Measurements from ENCODE around the gene SSH3. TPM values are rescaled to one million over a fixed set of nuclear protein-coding genes. Genes with fewer than 3 reads are reported as not detected.
A peak's percentile ranks its signal among the peaks of the same experiment; 100 is the strongest.
"Not testable (repeated sequence)": the region's sequence is repeated elsewhere in the genome, so short reads cannot be mapped to it uniquely, and the experiment has no call there.

Gene SSH3
- total and polyA plus RNA-seq, 2 donors = 23.6 to 52.7 TPM

GRCh38 chr11:67312187-67313021 is 9.1 kb downstream of the SSH3 start:
- 70% methylated on average over 22 of the region's 22 CpGs for WGBS
- Histone ChIP-seq H3K4me3 (ENCODE audit: low read depth, low read length) (no peak overlapping the region), H3K27ac (ENCODE audit: low read depth) (peak overlapping the region; percentile 63)

GRCh38 chr11:67313125-67313890 is 10.0 kb downstream of the SSH3 start:
- Histone ChIP-seq H3K4me3 (ENCODE audit: low read depth, low read length) (no peak overlapping the region), H3K4me1 (ENCODE audit: insufficient read depth) (no peaks in the 10 kb centered on the region), H3K36me3 (ENCODE audit: insufficient read depth) (peaks cover 1% of the 10 kb centered on the region), H3K27ac (ENCODE audit: low read depth) (peak overlapping the region; percentile 63)
- DNase-seq (ENCODE audit: extremely low spot score) = no peak
- 82% methylated on average over 11 of the region's 11 CpGs for WGBS

More at GRCh38 chr11:67312187-67313021, 9.1 kb downstream of the SSH3 start:
- Histone ChIP-seq H3K4me1 (ENCODE audit: insufficient read depth) (no peaks in the 10 kb centered on the region), H3K36me3 (ENCODE audit: insufficient read depth) (peaks cover 1% of the 10 kb centered on the region)
- DNase-seq (ENCODE audit: extremely low spot score) = peak; percentile 80

- Histone ChIP-seq H3K36me3 (ENCODE audit: insufficient read depth) (peaks cover 1% of the 10 kb centered on the region), H3K4me3 (ENCODE audit: low read depth, low read length) (no peak overlapping the region), H3K4me1 (ENCODE audit: insufficient read depth) (no peaks in the 10 kb centered on the region), H3K27ac (ENCODE audit: low read depth) (peak overlapping the region; percentile 53)
- 79% methylated on average over 2 of the region's 2 CpGs for WGBS
- no peak for DNase-seq (ENCODE audit: extremely low spot score)
Measured at GRCh38 chr11:67314218-67314617, 10.9 kb downstream of the SSH3 start.

GRCh38 chr11:67315325-67315909 is 12.1 kb downstream of the SSH3 start:
- DNase-seq (ENCODE audit: extremely low spot score) = no peak
- no peak overlapping the region for H3K27ac ChIP-seq (ENCODE audit: low read depth)
- 77% methylated on average over 9 of the region's 9 CpGs for WGBS
- H3K36me3 ChIP-seq (ENCODE audit: insufficient read depth) = no peaks in the 10 kb centered on the region
- H3K4me3 ChIP-seq (ENCODE audit: low read depth, low read length) = no peak overlapping the region
- H3K4me1 ChIP-seq (ENCODE audit: insufficient read depth) = no peaks in the 10 kb centered on the region

- peak overlapping the region; percentile 81 for H3K27ac ChIP-seq (ENCODE audit: low read depth)
- no peaks in the 10 kb centered on the region for H3K36me3 ChIP-seq (ENCODE audit: insufficient read depth)
- DNase-seq (ENCODE audit: extremely low spot score) = no peak
- under 1% methylated on average over 10 of the region's 10 CpGs for WGBS
- no peaks in the 10 kb centered on the region for H3K4me1 ChIP-seq (ENCODE audit: insufficient read depth)
- peak overlapping the region; percentile 67 for H3K4me3 ChIP-seq (ENCODE audit: low read depth, low read length)
Measured at GRCh38 chr11:67316882-67317204, 13.5 kb downstream of the SSH3 start.

GRCh38 chr11:67317205-67317887 is 14.0 kb downstream of the SSH3 start:
- H3K36me3 ChIP-seq (ENCODE audit: insufficient read depth) = no peaks in the 10 kb centered on the region
- peak overlapping the region; percentile 67 for H3K4me3 ChIP-seq (ENCODE audit: low read depth, low read length)
- H3K27ac ChIP-seq (ENCODE audit: low read depth) = peak overlapping the region; percentile 81
- peak; percentile 97 for DNase-seq (ENCODE audit: extremely low spot score)
- WGBS = under 1% methylated on average over 55 of the region's 55 CpGs
- no peaks in the 10 kb centered on the region for H3K4me1 ChIP-seq (ENCODE audit: insufficient read depth)

- Histone ChIP-seq H3K27ac (ENCODE audit: low read depth) (no peak overlapping the region), H3K4me3 (ENCODE audit: low read depth, low read length) (peak overlapping the region; percentile 67), H3K36me3 (ENCODE audit: insufficient read depth) (no peaks in the 10 kb centered on the region), H3K4me1 (ENCODE audit: insufficient read depth) (no peaks in the 10 kb centered on the region)
- under 1% methylated on average over 53 of the region's 53 CpGs for WGBS
- no peak for DNase-seq (ENCODE audit: extremely low spot score)
Measured at GRCh38 chr11:67317888-67318555, 14.7 kb downstream of the SSH3 start.

- H3K4me3 ChIP-seq (ENCODE audit: low read depth, low read length); H3K4me1 ChIP-seq (ENCODE audit: insufficient read depth); H3K36me3 ChIP-seq (ENCODE audit: insufficient read depth); DNase-seq (ENCODE audit: extremely low spot score); H3K27ac ChIP-seq (ENCODE audit: low read depth): not testable (repeated sequence)
- 90% methylated on average over 12 of the region's 12 CpGs for WGBS
Measured at GRCh38 chr11:67318876-67319275, 15.5 kb downstream of the SSH3 start.

- Histone ChIP-seq H3K27ac (ENCODE audit: low read depth) (no peak overlapping the region), H3K36me3 (ENCODE audit: insufficient read depth) (no peaks in the 10 kb centered on the region), H3K4me3 (ENCODE audit: low read depth, low read length) (no peak overlapping the region), H3K4me1 (ENCODE audit: insufficient read depth) (no peaks in the 10 kb centered on the region)
- DNase-seq (ENCODE audit: extremely low spot score) = no peak
- WGBS = 51% methylated on average over 3 of the region's 3 CpGs
Measured at GRCh38 chr11:67320011-67320410, 16.7 kb downstream of the SSH3 start.

- H3K36me3 ChIP-seq (ENCODE audit: insufficient read depth) = no peaks in the 10 kb centered on the region
- no peak overlapping the region for H3K27ac ChIP-seq (ENCODE audit: low read depth)
- H3K4me1 ChIP-seq (ENCODE audit: insufficient read depth) = no peaks in the 10 kb centered on the region
- DNase-seq (ENCODE audit: extremely low spot score) = no peak
- H3K4me3 ChIP-seq (ENCODE audit: low read depth, low read length) = no peak overlapping the region
- WGBS = 96% methylated on average over 2 of the region's 2 CpGs
Measured at GRCh38 chr11:67320691-67321090, 17.4 kb downstream of the SSH3 start.

- 90% methylated on average over 6 of the region's 6 CpGs for WGBS
Measured at GRCh38 chr11:67321313-67321871, 18.1 kb downstream of the SSH3 start.

GRCh38 chr11:67322049-67322448 is 18.7 kb downstream of the SSH3 start:
- 93% methylated on average over 3 of the region's 3 CpGs for WGBS
- H3K4me3 ChIP-seq (ENCODE audit: low read depth, low read length) = no peak overlapping the region
- no peaks in the 10 kb centered on the region for H3K4me1 ChIP-seq (ENCODE audit: insufficient read depth)
- H3K27ac ChIP-seq (ENCODE audit: low read depth) = no peak overlapping the region
- DNase-seq (ENCODE audit: extremely low spot score) = no peak
- H3K36me3 ChIP-seq (ENCODE audit: insufficient read depth) = no peaks in the 10 kb centered on the region

More at GRCh38 chr11:67321313-67321871, 18.1 kb downstream of the SSH3 start:
- no peak overlapping the region for H3K4me3 ChIP-seq (ENCODE audit: low read depth, low read length)
- no peaks in the 10 kb centered on the region for H3K4me1 ChIP-seq (ENCODE audit: insufficient read depth)
- H3K27ac ChIP-seq (ENCODE audit: low read depth) = no peak overlapping the region
- DNase-seq (ENCODE audit: extremely low spot score) = no peak
- no peaks in the 10 kb centered on the region for H3K36me3 ChIP-seq (ENCODE audit: insufficient read depth)

GRCh38 chr11:67323526-67323925 is 20.2 kb downstream of the SSH3 start:
- H3K27ac ChIP-seq (ENCODE audit: low read depth) = no peak overlapping the region
- WGBS = 89% methylated on average over 7 of the region's 7 CpGs
- DNase-seq (ENCODE audit: extremely low spot score) = no peak
- no peaks in the 10 kb centered on the region for H3K4me1 ChIP-seq (ENCODE audit: insufficient read depth)
- no peak overlapping the region for H3K4me3 ChIP-seq (ENCODE audit: low read depth, low read length)
- no peaks in the 10 kb centered on the region for H3K36me3 ChIP-seq (ENCODE audit: insufficient read depth)
